KG1 (cell line): ENCODE results near the gene DIP2A.
"Not testable (repeated sequence)": the region's sequence is repeated elsewhere in the genome, so short reads cannot be mapped to it uniquely, and the experiment has no call there.

Experiments used
- DNase-seq: peaks from one replicate; lab custom pipeline; 2025; lab: John Stamatoyannopoulos, UW

The DIP2A gene

GRCh38 chr21:46555225-46555617 is 96.5 kb downstream of the DIP2A start:
- DNase-seq = no peak

GRCh38 chr21:46555678-46556077 is 97.0 kb downstream of the DIP2A start:
- no peak for DNase-seq

- no peak for DNase-seq
Observed at GRCh38 chr21:46556802-46557201, 98.1 kb downstream of the DIP2A start.

GRCh38 chr21:46557469-46557868 is 98.8 kb downstream of the DIP2A start:
- DNase-seq = no peak

- DNase-seq = no peak
Observed at GRCh38 chr21:46557919-46558392, 99.3 kb downstream of the DIP2A start.

- DNase-seq = no peak
Observed at GRCh38 chr21:46559291-46559983, 100.7 kb downstream of the DIP2A start.

- DNase-seq = no peak
Observed at GRCh38 chr21:46560568-46561444, 102.1 kb downstream of the DIP2A start.

GRCh38 chr21:46561445-46562090 is 102.9 kb downstream of the DIP2A start:
- DNase-seq = no peak

GRCh38 chr21:46562472-46562871 is 103.8 kb downstream of the DIP2A start:
- no peak for DNase-seq

- no peak for DNase-seq
Observed at GRCh38 chr21:46562964-46563607, 104.4 kb downstream of the DIP2A start.

GRCh38 chr21:46564391-46564790 is 105.7 kb downstream of the DIP2A start:
- no peak for DNase-seq

GRCh38 chr21:46567348-46567747 is 108.7 kb downstream of the DIP2A start:
- DNase-seq = no peak

GRCh38 chr21:46568562-46568961 is 109.9 kb downstream of the DIP2A start:
- no peak for DNase-seq

GRCh38 chr21:46569081-46569480 is 110.4 kb downstream of the DIP2A start:
- no peak for DNase-seq

GRCh38 chr21:46570119-46570518 is 111.4 kb downstream of the DIP2A start:
- no peak for DNase-seq

- DNase-seq = no peak
Observed at GRCh38 chr21:46570631-46571030, 111.9 kb downstream of the DIP2A start.

GRCh38 chr21:46572850-46573249 is 114.2 kb downstream of the DIP2A start:
- no peak for DNase-seq

- DNase-seq = not testable (repeated sequence)
Observed at GRCh38 chr21:46577786-46578185, 119.1 kb downstream of the DIP2A start.

GRCh38 chr21:46579394-46579793 is 120.7 kb downstream of the DIP2A start:
- not testable (repeated sequence) for DNase-seq

- DNase-seq = no peak
Observed at GRCh38 chr21:46581780-46582307, 123.2 kb downstream of the DIP2A start.

- no peak for DNase-seq
Observed at GRCh38 chr21:46585191-46585953, 126.7 kb downstream of the DIP2A start.
